Hematopoietic multipotent progenitor cell treated with erythropoietin and hydrocortisone succinate and interleukin-3 and kit ligand, for 6 days (in vitro differentiated cells): ENCODE measurements around the gene DCP2.

Experiments used
- DNase-seq: peaks from one replicate; pipeline ENCODE4 v3.0.0-alpha.2; 2015

DCP2 gene

DNA sequence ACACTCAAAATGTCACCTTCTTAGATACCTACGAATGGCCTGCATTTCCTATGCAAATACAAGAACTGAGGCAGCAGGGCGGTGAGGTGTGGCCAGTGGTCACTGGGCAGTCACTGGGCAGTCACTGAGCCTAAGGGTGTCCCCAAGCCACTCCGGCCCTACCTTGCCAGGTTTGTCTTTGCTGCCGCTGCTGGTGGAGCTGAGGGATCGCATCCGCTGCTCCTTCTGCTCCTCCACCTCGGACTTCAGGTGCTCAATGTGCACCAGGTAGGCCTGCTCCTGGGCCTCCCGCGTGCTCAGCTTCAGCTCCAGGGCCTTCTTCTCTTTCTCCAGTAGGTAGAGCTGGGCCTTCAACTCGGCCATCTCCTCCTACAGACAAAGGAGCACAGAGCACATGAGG, 72.3 kb downstream of the DCP2 start:
- DNase-seq = no peak

DNA sequence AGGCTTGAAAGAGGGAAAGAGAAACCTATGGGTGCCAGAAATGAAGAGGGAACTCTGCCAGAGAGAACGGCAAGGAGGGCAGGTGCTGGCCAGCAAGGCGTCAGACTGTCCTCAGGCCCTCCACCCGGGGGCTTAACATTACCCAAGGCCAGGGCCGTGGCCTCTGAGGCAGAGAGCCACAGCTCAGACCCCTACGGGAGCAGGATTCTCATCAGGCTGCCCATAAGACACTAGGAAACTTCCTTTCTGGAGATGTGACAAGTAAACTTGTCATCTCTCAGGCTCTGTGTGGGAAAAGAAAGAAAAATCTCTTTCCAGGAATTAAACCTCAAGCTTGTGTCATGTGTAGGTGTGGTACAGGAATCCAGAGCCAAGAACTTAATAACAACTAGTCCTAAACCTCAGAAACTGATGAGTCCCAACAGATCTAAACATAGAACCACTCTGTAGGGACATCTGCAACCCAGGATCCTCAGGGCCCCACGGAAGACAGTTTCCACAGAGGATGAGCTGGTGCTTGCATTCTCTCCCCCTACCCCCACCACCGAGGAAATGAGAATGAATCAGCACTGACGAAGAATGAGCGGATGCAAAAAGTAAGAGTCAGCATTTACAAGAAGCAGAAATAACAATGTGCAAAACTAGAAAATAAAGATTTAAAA, 74.3 kb downstream of the DCP2 start:
- no peak for DNase-seq

DNA sequence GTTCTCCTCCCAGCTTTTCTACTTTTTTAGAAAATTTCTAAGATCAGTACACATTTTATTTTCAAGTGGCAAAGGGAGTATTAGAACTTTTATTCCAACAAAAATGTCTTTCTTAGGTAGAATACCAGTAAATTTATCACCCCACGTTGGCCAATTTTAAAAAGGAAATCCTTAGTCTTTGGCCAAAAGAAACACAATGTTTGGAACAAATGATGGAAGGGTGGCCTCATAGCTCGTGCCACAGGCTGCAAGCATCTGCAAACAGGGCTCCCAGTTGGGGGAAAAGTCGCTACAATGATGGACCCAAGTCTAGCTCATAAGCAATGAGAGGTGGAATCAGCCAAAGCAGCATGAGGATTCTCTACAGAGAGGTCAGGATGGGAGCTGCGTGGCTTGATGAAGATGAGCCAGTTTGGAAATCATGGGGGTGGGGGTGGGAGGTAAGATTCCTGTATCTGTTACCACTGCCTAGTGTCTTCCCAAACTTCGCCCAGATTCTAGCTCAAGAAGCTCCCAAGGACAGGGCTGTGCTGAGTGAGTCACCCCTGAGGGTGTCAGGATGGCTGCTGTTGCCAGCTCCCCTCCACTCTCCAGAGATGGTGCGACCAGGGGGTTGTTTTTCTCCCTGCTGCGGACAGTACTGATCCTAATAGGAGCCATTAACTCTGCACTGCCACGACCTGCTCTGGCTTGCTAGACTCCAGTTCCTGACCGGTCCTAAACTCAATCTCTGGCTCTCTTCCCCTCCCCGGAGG, 75.6 kb downstream of the DCP2 start:
- no peak for DNase-seq

DNA sequence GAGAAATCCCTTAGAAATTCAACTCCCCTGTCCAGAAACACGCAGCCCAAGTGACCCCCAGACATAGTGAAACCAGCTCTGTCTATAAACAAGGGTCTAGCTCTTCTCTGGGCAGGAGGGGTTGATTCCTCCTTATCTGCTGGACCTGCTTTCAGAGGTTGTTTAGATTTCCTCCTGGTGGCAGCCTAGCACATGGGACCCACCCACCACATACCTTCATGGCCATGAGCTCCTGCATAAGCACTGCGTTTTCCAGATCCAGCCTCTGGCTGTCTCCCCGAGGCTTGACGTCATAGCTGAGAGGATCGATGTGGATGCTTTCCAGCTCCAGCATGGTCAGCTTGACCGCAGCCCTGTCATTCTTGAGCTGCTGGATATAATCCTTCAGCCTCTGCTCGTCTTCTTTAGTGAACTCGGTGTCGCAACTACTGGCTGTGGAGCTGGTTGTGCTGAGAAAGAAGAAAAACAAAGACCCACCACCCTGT, 77.0 kb downstream of the DCP2 start:
- no peak for DNase-seq

DNA sequence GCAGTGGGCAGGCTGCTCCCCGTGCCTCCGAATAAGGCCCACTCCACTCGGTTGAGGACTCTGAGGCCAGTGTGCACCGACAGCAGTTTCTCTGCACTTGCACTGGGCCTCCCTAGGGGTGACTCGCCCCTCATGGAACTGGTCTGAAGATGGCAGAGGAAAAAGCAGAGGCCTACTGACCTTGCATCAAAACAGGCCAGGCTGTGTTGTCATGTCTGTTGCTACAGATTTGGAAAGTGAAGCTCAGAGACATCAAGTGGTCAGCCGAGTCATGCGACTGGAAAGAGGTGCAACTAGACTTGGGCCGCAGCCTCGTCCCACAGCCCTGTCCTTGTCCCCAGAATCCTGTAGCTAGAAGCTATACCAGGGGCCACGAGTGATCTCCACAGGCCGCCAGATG, 78.3 kb downstream of the DCP2 start:
- DNase-seq = no peak

DNA sequence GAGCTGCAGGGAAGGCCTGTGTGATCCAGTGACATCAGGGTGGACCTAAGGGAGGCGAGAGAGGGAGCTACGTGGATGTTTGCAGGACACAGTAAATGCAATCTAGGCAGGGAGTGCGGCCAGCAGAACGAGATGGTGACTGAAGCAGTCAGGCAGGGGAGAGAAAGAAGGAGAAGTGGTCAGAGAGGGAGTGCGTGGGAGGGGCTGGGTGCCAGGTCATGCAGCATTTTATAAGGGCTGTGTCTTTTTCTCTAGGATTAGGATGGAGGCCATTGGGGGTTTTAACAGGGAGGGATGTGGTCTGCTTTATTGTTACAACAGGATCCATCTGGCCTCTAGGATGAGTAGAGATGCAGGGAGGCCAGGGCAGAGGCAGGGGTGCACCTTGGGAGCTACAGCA, 80.4 kb downstream of the DCP2 start:
- DNase-seq = no peak

DNA sequence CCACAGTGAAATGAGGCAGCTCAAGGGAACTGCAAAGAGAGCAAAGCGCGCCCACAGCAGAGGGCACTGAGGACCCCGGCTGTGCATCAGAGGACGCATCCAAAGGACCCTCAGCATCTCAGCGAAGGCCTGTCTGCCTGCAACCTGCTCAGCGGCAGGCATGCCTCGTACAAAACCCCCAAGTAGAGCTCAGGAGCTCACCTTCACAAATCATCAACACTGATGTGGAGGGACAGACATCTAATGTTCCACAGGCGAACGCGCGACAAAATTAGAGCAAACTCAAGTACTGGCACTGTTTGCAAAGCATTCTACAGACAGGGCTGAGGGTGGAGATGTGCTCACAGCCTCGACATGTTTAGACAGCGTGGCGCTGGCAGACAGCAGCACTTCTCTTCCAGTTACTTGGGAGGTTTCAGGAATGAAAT, 81.0 kb downstream of the DCP2 start:
- DNase-seq = no peak

DNA sequence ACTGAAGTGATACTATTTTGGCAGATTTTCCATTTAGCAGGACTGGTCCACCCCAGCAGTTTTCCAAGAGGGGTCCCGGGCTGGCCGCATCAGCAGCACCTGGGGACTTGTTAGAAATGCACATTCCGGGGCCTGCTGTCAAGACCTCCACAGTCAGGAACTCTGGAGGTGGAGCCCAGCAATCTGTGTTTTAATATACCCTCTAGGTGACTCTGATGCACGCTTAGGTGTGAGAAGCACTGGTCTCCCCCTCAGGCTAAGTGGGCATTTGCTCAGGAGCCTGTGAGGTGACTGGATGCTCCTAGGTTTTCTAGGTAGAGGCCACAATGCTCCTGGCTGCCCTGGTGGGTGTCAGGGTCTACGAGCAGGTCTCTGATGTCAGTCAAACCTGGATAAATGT, 81.7 kb downstream of the DCP2 start:
- DNase-seq = no peak

DNA sequence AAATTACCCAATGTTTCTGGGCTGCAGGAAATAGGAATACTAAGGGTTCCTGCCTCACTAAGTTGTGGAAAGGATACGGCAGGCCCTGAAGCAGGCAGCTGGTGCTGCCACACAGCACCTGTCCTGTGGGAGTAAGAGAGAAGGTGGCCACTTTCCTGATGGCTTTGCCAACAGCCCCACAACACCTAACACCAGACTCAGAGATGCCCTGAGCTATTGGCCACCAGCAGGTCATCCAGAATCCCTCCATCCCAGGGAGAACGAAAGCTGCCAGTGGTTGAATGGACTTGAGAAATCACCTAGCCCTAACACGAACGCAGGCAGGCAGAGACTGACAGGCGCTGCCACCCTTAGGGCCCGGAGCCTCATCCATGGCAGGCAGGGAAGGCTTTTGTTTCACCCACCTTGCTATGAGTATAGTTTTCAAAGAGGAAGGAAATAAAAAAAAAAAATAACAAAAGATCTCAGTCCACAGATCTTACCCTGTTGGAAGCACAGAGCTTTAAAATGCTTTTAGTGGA, 82.2 kb downstream of the DCP2 start:
- DNase-seq = no peak

DNA sequence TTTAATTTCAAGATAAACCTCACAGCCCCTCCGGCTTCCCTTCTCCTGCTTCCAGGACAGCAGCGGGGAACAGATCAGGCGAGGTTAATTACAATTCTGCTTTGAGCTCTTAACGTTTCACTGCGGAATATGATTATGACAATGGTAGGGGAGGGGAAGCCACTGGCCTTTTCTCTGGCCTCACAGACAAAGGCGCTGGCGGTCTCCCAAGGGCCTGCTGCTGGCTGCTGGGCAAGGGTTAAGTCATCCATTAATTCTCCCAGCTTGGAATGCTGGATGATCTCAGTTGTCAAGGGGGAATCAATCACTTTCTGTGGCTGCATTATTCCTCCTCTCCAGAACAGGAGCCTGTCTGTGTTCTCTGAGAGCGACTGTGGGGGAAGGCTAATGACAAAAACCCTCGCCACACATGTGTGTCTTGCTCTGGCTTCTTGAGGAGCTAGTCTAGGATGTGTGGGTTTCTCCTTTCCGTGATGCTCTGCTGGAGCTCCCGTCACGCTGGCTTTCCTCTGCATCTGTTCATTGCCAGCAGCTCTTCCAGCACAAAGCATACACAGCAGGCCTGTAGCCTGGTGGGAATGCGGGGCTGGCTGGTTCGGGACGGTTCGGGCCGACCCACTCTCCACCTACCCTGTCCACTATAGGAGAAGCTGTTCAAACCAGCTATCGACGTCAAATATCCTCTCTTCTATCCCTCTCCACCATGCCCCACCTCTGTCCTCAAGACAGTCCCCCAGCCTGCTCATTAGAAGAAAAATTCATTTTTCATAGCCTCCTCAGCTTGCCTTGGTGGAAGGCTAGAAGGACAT, 82.8 kb downstream of the DCP2 start:
- DNase-seq = no peak

DNA sequence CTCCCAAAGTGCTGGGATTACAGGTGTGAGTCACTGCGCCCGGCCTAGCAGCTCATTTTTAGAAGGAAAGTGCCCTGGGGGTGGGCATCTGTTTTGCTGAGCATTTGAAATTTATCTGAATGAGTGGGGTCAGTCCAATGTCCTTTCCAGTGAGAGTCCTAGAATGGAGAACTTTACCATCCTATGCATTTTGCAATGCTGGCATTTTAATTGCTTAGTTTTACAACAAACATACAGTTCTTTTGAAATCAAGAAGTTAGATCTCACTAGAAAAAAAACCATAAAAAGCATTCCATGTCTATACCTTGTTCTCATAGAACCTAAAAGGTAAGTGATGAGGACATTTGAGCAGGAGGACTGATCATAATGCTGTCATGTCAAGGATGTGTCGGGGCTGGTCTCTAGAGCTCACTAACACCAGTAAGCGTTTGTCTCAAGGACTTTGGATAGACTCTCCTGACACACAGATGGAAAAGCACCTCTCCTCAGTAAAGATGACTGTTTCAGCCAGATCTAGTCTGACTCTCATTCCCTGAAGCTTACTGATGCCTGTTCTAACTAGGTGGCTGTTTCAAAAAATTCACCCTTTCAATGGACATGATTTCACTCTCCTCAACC, 83.9 kb downstream of the DCP2 start:
- no peak for DNase-seq

DNA sequence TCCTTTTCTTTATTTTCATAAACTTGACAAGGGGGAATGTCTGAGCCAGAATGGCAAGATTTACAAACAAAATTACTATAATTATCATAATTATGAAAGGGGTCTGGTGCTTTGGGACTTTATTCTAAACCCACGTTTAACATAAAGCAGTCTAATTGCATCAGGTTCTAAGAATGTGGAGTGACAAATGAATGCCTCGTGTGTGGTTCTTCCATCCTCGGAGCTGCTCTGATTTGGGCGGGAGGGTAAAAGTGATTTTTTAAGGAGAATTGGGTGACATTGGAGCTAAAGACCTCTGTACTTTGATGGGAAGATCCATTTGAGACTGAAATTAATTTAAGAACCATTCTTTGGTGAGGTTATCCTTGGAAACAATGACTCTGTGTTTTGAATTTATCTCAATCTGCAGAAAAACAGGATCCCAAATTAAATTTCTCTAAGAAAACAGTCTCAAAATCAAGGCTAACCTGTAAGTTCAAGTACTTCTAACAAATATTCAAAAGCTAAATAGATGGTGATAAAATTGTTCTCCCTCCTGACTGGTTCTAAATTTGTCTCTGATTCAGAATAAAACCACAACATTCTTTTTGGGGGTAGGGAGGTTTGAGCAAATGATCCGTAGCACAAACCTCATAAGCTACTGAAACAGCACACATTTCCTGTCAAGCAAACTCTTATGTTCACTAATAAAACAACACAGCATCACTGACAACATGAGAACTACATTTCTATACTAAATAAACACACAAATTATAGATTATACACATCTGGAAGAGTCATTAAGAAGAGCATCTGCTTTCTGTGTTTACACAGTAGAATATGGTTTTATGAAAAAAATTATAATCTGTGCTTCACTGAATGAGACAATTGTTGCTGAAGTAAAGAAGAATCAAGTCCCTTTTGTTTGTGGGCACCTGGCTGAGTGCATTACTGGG, 85.5 kb downstream of the DCP2 start:
- DNase-seq = no peak

DNA sequence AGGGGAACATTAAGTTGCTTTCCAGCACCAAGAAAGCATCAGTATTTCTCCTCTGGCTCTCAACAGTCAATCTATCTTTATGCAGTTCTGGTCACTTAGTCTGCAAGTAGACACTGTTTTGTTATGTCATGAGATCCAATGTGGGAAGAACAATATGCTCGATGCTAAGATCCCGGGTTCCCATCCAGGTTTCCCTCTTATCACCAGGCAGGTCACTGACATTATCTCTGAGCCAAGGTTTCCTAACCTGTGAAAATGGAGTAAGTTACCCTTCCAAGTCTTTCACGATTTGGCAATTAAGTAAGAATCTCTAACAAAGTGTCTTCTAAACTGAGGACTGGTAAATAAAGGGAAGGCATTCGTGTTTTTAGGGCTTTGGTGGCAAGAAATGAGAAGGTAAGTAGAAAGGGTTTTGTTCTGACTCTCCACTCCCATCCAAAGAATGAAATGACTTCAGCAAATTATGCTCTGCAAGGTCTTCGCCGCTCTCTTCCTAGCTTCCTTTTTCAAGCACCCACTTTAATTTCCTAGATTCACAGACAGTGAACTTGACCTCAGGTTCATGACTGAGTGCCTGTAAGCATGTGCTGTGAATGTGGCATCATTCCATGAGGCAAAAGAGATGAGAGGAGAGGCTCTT, 86.4 kb downstream of the DCP2 start:
- DNase-seq = no peak

DNA sequence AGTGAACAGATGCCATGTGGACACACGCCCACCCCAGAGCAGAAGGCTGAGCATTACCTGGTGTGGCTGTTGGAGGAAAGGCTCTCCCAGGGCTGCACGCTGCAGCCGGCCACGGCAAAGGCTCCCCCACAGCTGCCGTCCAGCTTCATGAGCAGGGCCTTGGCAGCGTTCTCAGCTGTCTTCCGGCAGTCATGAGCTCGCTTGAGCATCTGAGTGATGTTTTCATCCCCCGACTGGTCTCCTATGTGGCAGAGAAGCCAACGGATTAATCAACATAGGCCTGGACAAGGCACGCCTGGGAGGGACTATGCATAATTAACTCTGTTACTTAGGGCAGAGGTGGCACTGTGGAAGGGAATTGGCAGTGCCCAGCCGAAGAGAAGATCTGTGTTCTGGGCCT, 87.3 kb downstream of the DCP2 start:
- no peak for DNase-seq

DNA sequence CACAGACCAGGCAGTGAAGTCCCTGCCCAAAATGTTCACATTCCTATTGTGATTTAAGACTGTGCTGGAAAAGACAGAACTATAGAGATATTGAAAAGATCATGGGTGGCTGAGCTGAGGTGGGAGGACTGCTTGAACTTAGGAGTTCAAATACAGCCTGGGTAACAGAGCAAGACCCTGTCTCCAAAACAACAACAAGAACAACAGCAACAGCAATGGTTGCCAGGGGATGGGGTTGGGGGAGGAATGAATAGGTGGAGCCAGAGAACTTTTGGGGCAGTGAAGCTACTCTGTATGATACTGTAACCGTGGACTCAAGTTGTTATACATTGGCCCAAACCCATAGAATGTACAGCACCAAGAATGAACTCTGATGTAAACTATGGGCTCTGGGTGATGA, 88.2 kb downstream of the DCP2 start:
- DNase-seq = no peak

DNA sequence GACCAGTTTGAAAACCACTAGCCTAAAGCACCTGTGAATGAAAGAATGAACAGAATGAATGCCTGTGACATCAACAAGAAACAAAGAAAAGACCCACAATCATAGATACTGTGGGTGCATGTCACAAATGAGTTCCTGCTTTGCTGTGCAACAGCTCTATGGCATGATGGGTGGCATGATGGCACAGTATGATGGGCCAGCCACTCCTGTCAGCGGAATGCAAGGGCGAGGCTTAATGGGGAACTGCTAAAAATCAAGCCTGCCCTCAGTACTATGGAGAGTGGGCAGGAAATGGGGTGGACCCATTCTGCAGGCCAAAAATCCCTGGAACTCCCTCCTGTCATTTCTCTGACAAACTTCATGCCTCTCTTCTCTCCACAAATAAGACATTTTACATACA, 89.0 kb downstream of the DCP2 start:
- no peak for DNase-seq

DNA sequence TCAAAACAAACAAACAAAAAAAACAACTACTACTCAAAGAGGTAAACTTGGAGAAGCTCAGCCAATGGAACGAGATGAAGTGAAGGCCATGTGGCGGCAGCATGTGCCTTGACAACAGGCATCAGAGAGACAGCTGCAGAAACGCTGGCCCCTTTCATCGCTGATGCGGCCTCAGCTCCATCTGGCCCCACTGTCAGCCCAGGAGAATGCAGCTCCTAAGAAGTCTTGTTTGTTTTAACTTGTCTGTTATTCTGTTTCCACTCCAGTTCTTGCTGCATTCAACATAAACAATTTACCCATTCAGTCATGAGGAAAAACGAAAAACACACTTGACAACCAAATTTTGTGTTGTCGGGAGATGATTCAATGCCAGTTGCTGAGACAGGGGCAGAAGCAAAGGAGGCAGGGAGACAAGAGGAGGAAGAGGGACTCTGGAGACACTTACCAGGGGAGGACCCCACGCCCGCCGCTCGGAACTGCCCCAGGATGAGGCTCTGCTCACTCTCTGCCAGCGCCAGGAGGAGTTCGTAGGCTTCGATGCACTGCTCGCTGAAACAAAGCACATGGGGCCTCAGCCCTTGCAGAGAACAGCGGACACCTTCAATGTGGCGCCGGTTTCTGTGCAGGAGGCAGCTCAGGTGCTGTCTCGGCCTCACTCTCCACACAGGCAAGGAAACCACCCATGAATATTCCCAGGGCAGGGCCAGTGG, 91.2 kb downstream of the DCP2 start:
- no peak for DNase-seq

DNA sequence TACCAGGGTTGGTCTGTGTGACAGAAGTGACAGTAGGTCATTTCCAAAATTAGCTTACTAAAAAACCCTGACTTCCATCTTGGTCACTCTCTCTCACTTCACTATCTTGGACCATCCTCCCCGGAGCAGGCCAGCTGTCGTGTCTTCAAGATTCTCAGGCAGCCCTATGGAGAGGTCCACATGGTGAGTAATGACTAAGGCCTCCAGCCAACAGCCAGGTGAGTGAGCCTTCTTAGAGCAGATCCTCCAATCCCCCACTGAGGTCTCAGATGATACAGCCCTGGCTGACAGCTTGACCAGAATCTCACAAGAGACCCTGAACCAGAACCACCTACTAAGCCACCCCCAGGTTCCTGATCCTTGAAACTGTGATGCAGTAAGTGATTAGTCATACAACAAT, 92.0 kb downstream of the DCP2 start:
- DNase-seq = no peak
